D721Med (cell line): ENCODE measurements around the gene NBL1.

Experiments
- DNase-seq: peaks from one replicate; pipeline ENCODE4 v3.0.0; 2011; ENCODE audit warnings: low spot score; ENCODE audit not compliant: insufficient read length
- FAIRE-seq: peaks from 2 replicates; lab custom pipeline; 2011; peaks lifted over from hg19 to GRCh38; lab: Jason Lieb, UNC
- TF ChIP-seq, protein P1 (sequence below): IDR thresholded peaks from 2 replicates; pipeline ENCODE4 v1.5.1; 2012; ENCODE audit warnings: mild to moderate bottlenecking, control low read depth; ENCODE audit not compliant: insufficient read depth; ENCODE audit errors: missing control alignments

Gene NBL1

DNA sequence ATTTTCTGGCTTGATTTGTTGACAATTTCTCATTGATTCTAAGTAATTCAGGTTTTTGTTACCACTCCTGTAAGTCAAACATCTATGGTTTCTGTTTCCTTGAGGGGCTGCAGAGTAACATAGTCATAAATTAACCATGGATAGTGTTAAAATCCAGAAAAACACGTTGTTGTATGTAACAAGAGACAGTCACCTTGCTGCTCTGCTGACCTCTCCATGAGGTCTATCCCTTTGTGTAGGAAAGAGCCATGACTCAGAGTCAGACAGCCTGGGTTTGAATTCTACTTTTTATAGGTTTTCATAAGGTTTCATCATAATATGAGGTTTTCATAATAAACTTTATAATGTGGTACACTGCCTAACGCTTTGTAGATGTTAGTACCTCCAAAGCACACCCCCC is 27.6 kb upstream of the NBL1 start:
- DNase-seq (no peak), FAIRE-seq (no peak)
- TF ChIP-seq, protein P1, sequence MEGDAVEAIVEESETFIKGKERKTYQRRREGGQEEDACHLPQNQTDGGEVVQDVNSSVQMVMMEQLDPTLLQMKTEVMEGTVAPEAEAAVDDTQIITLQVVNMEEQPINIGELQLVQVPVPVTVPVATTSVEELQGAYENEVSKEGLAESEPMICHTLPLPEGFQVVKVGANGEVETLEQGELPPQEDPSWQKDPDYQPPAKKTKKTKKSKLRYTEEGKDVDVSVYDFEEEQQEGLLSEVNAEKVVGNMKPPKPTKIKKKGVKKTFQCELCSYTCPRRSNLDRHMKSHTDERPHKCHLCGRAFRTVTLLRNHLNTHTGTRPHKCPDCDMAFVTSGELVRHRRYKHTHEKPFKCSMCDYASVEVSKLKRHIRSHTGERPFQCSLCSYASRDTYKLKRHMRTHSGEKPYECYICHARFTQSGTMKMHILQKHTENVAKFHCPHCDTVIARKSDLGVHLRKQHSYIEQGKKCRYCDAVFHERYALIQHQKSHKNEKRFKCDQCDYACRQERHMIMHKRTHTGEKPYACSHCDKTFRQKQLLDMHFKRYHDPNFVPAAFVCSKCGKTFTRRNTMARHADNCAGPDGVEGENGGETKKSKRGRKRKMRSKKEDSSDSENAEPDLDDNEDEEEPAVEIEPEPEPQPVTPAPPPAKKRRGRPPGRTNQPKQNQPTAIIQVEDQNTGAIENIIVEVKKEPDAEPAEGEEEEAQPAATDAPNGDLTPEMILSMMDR = no peak

- TF ChIP-seq, protein P1 = no peak
- DNase-seq (no peak), FAIRE-seq (no peak)
These were observed 26.7 kb upstream of the NBL1 start for GRCh38 chr1:19617376-19617775.

DNA sequence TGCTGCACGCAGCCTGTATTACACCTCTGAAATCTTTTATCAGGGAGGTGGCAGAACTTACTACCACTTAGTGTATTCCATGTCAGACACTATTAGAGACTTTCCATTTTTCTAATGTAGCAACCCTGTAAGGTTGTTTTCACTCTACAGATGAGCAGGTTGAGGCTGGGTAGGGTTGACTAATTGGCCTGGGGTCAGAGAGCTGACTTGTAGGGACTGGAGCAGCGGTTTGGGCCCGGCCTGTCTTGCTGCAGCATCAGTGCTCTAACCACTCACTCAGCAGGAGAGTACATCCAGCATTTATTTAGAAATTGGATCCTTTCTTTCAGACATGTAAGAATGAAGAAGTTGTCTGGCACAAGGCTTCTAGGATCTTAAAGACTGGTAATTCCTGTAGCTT is 25.7 kb upstream of the NBL1 start:
- TF ChIP-seq, protein P1 = no peak
- no peak for FAIRE-seq
- no peak for DNase-seq

DNA sequence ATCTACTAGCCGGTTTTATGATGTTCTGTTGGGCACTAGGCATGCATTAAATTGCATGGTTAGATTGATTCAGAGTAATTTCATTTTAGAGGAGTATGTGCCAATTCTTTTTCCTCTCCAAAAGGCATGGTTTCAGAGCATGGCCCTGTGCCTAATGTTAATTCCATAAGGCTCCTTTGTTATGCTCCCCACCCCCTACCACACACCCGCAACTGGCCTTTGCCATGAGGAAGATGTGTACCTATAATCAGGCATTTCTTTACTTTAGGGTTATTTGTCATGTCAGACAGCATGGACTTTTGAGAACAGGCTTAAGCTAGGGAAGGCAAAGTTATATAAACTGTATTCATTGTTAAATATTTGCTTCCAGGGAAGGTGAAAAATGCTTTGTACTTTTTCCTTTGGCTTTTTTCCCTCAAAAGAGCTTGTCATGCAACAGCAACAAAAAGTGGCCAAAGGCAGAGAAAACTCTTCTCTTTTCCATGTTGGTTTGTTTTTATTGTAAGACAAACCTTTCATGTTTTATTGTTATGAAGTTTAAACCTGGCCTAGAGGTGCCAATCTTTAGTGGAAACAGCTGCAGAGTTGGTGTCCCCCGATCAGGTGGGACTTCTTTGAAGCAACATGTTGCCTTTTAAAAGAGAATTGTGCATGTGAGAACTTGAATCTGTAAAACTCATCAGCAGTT is 24.3 kb upstream of the NBL1 start:
- DNase-seq (no peak), FAIRE-seq (no peak)
- TF ChIP-seq, protein P1 = no peak

- DNase-seq (no peak), FAIRE-seq (no peak)
- TF ChIP-seq, protein P1 = no peak
These were observed 23.3 kb upstream of the NBL1 start for GRCh38 chr1:19620786-19621185.

GRCh38 chr1:19621274-19621950 is 22.7 kb upstream of the NBL1 start:
- no peak for FAIRE-seq

More at GRCh38 chr1:19621274-19621950, 22.7 kb upstream of the NBL1 start:
- DNase-seq = no peak
- TF ChIP-seq, protein P1 = no peak
